AG09309 (cell line): ENCODE data around the gene COL18A1.
"Not testable (repeated sequence)": the region's sequence is repeated elsewhere in the genome, so short reads cannot be mapped to it uniquely, and the experiment has no call there.

Source experiments
- DNase-seq: peaks from one replicate; pipeline ENCODE4 v3.0.0-alpha.2; 2010; ENCODE audit warnings: low read depth
- H3K4me3 ChIP-seq: 2 replicates; pipeline ENCODE4 v1.5.1; 2011; ENCODE audit warnings: mild to moderate bottlenecking, low read depth, low read length, moderate library complexity; ENCODE audit not compliant: control insufficient read depth
- TF ChIP-seq, protein P1 (sequence below): IDR thresholded peaks from 2 replicates; pipeline ENCODE4 v1.5.1; 2011; ENCODE audit warnings: mild to moderate bottlenecking, low read depth, low read length, inconsistent platforms; ENCODE audit not compliant: insufficient read depth, control insufficient read depth; ENCODE audit errors: missing control alignments

Gene COL18A1

DNA sequence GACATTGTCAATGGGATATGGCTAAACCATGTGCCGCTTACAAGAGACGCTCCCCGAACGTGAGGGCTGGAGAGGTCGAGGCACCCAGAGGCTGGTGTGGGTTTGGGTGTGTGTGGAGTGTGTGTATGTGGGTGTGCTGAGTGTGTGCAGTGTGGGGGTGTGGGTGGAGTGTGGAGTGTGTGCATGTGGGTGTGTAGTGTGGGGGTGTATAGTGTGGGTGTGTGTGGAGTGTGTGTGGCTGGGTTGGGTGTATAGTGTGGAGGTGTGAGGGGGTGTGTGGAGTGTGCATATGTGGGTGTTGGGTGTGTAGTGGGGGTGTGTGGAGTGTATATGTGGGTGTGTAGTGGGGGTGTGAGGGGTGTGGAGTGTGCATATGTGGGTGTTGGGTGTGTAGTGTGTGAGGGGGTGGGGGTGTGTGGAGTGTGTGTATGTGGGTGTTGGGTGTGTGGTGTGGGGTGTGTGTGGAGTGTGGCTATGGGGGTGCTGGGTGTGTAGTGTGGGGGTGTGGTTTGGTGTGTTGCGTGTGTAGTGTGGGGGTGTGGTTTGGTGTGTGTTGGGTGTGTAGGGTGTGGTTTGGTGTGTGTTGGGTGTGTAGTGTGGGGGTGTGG, 95.1 kb downstream of the COL18A1 start:
- DNase-seq, result no peak
- TF ChIP-seq, protein P1, sequence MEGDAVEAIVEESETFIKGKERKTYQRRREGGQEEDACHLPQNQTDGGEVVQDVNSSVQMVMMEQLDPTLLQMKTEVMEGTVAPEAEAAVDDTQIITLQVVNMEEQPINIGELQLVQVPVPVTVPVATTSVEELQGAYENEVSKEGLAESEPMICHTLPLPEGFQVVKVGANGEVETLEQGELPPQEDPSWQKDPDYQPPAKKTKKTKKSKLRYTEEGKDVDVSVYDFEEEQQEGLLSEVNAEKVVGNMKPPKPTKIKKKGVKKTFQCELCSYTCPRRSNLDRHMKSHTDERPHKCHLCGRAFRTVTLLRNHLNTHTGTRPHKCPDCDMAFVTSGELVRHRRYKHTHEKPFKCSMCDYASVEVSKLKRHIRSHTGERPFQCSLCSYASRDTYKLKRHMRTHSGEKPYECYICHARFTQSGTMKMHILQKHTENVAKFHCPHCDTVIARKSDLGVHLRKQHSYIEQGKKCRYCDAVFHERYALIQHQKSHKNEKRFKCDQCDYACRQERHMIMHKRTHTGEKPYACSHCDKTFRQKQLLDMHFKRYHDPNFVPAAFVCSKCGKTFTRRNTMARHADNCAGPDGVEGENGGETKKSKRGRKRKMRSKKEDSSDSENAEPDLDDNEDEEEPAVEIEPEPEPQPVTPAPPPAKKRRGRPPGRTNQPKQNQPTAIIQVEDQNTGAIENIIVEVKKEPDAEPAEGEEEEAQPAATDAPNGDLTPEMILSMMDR, result no peak

DNA sequence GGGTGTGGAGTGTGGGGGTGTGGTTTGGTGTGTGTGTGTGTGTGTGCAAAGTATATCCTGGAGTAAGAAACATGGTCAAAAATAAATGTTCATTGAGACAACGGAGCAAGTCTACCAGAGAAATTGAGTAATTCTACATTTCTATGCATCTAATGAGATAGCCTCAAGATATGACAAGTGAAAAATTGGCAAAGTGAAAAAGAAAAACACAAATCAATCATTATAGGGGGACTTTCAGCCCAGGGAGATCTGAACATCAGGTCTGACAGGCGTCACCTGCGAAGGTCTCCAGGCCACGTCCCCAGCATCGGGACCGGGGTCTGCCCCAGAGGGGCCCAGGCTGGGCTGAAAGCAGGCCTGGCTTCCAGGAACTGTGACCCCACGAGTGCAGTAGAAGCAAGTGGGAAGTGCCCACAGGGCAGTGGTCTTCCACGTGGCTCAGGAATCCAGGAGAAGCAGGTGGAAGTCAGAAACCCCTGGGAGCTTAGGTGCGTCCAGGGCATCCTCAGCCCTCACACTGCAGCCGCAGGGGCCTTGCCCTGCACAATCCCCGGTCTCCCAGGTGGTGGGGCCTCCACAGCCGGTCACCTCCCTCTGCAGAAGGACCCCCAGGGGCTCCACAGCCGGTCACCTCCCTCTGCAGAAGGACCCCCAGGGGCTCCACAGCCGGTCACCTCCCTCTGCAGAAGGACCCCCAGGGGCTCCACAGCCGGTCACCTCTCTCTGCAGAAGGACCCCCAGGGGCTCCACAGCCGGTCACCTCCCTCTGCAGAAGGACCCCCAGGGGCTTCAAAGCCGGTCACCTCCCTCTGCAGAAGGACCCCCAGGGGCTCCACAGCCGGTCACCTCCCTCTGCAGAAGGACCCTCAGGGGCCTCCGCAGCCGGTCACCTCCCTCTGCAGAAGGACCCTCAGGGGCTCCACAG, 96.4 kb downstream of the COL18A1 start:
- not testable (repeated sequence) for H3K4me3 ChIP-seq, DNase-seq

More for the DNA sequence above, 95.1 kb downstream of the COL18A1 start:
- H3K4me3 ChIP-seq, result no peak overlapping the region

DNA sequence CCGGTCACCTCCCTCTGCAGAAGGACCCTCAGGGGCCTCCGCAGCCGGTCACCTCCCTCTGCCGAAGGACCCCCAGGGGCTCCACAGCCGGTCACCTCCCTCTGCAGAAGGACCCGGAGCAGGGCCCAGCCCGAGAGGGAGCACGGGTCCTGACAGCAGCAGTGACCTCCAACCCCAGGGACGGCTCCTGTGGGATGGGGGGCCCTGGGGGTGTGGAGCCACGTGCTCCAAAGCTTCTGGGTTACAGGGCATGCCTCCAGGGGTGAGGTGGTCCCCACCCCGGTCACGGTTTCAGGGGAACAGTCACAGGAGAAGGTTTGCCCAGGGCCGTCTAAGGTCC, 97.0 kb downstream of the COL18A1 start:
- TF ChIP-seq, protein P1, result no peak
- no peak overlapping the region for H3K4me3 ChIP-seq
- no peak for DNase-seq

DNA sequence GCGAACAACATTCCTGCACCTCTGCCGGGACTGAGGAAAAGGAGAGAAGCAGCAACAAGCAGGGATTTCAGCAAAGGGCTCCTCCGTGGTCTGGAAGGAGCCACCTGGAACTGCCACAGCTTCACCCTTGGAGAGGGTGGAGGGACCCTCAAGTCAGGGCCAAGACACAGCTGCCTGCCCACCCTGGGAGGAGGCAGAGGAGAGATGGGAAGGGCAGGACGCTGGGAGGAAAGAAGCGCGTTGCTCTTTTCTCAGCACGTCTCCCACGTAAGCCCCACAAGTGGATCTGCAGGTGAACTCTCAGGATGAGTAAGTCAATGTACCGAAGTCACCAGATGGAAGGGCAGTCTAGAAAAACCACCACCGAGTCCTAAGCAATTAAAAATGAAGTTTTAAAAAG, 97.6 kb downstream of the COL18A1 start:
- DNase-seq, result no peak
- H3K4me3 ChIP-seq, result no peak overlapping the region
- TF ChIP-seq, protein P1, result no peak

DNA sequence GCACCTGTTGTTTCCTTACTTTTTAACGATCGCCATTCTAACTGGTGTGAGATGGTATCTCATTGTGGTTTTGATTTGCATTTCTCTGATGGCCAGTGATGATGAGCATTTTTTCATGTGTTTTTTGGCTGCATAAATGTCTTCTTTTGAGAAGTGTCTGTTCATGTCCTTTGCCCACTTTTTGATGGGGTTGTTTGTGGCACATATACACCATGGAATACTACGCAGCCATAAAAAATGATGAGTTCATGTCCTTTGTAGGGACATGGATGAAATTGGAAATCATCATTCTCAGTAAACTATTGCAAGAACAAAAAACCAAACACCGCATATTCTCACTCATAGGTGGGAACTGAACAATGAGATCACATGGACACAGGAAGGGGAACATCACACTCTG, 98.3 kb downstream of the COL18A1 start:
- H3K4me3 ChIP-seq, DNase-seq: not testable (repeated sequence)

DNA sequence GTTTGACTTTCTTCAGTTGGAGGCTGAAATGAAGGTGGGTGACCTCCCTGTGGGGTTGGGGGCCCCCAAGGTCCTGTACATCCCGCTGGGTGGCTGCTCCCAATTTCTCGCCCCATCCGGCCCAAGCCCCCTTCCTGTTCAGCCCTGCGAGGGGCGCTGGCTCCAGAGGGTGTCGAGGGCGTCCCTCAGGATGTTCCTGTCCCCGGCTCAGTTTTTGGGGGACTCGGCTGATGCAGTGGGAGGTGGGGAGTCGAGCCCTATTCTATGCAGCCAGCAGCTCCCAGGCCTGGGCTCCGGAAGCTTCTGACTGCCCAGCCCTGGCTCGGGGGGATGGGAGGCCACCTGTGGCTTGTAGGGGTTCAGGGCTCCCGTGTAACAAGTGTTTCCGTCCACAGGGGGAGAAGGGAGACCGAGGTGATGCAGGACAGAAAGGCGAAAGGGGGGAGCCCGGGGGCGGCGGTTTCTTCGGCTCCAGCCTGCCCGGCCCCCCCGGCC, 99.1 kb downstream of the COL18A1 start:
- H3K4me3 ChIP-seq, result no peak overlapping the region
- TF ChIP-seq, protein P1, result no peak
- no peak for DNase-seq

DNA sequence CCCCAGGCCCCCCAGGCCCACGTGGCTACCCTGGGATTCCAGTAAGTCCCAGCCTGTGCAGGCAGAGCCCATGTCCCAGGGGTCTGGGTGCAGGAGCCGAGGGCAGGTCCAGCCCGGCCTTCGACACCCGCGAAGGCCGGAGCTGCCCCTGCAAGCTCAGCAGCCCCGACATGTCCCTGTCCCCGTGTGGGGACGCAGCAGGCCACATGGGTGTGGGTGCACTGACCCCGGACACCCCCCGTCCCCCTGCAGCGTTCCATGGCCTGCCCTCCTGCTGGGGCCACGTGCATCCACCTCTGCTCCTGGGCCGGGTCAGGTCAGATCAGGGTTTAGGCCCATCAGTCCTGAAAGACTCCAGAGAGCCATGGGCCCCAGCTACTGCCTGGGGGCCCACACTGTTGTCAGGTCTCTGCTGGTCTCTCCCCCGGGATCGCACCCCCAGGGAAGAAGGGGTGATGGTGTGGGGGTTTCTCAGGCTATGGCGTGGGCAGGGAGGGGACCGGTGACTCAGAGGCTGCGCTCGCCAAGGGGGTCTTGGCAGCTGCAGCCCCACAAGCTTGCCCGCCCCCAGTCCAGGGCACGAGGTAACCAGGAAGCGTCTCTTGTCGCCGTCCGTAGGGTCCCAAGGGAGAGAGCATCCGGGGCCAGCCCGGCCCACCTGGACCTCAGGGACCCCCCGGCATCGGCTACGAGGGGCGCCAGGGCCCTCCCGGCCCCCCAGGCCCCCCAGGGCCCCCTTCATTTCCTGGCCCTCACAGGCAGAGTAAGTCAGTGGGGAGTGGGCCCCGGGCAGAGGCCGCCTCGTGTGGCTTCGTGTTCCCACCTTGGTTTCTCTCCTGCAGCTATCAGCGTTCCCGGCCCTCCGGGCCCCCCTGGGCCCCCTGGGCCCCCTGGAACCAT, 99.8 kb downstream of the COL18A1 start:
- H3K4me3 ChIP-seq, result no peak overlapping the region
- TF ChIP-seq, protein P1, result no peak
- DNase-seq, result no peak
